ENCODE results near the gene IGSF3. TPM values are rescaled to one million over a fixed set of nuclear protein-coding genes. Genes with fewer than 3 reads are reported as not detected.
"Not testable (repeated sequence)": the region's sequence is repeated elsewhere in the genome, so short reads cannot be mapped to it uniquely, and the experiment has no call there.

Gene IGSF3
- total and polyA plus RNA-seq, 7 donors: 0.34 to 1.2 (median 0.49) TPM

GRCh38 chr1:116598420-116599036 lies 69.0 kb downstream of the IGSF3 start:
- WGBS, 3 donors: 78 to 86% (median 79%) methylated on average over 11 of the region's 11 CpGs
- DNase-seq; H3K27me3 ChIP-seq (ENCODE audit: insufficient read depth in 3 of 3, low read length in 2 of 3); intact Hi-C loops (cut with DNase I); H3K4me3 ChIP-seq; H3K4me1 ChIP-seq; ATAC-seq; H3K36me3 ChIP-seq (ENCODE audit: insufficient read depth in 1 of 2, low read depth in 1 of 2); H3K27ac ChIP-seq; H3K9me3 ChIP-seq: not testable (repeated sequence)

- DNase-seq; H3K27ac ChIP-seq; H3K4me1 ChIP-seq; H3K4me3 ChIP-seq; H3K27me3 ChIP-seq (ENCODE audit: insufficient read depth in 3 of 3, low read length in 2 of 3); H3K36me3 ChIP-seq (ENCODE audit: insufficient read depth in 1 of 2, low read depth in 1 of 2); ATAC-seq; H3K9me3 ChIP-seq; intact Hi-C loops (cut with DNase I): not testable (repeated sequence)
- 66 to 100% (median 81%) methylated on average over 2 of the region's 2 CpGs for WGBS, 3 donors
These were observed 70.1 kb downstream of the IGSF3 start for GRCh38 chr1:116597388-116597787.

GRCh38 chr1:116596742-116597307 lies 70.7 kb downstream of the IGSF3 start:
- H3K4me3 ChIP-seq; ATAC-seq; H3K27me3 ChIP-seq (ENCODE audit: insufficient read depth in 3 of 3, low read length in 2 of 3); H3K36me3 ChIP-seq (ENCODE audit: insufficient read depth in 1 of 2, low read depth in 1 of 2); H3K9me3 ChIP-seq; DNase-seq; H3K4me1 ChIP-seq; H3K27ac ChIP-seq: not testable (repeated sequence)
- intact Hi-C loops (cut with DNase I): loop anchor here in 1 of 2 donors (1.0 kb wide), 1 partner anchor 23 kb away; no protein-coding TSS in a partner anchor
- 82 to 90% (median 82%) methylated on average over 5 of the region's 5 CpGs for WGBS, 3 donors

GRCh38 chr1:116595946-116596741 lies 71.4 kb downstream of the IGSF3 start:
- not testable (repeated sequence) for H3K36me3 ChIP-seq (ENCODE audit: insufficient read depth in 1 of 2, low read depth in 1 of 2); H3K9me3 ChIP-seq; H3K27ac ChIP-seq; DNase-seq; H3K4me1 ChIP-seq; H3K27me3 ChIP-seq (ENCODE audit: insufficient read depth in 3 of 3, low read length in 2 of 3); H3K4me3 ChIP-seq
- TF ChIP-seq CTCF (IDR thresholded peaks at IDR 0.05): peak; percentile 61
- peak in 3 of 4 donors; percentile 56 to 89 (median 70) for ATAC-seq
- WGBS, 3 donors: 21 to 31% (median 23%) methylated on average over 8 of the region's 8 CpGs
- intact Hi-C loops (cut with DNase I): loop anchor here in 1 of 2 donors (1.0 kb wide), 1 partner anchor 22 kb away; no protein-coding TSS in a partner anchor

- ATAC-seq: peak in 1 of 4 donors; percentile 53
- H3K4me3 ChIP-seq; H3K36me3 ChIP-seq (ENCODE audit: insufficient read depth in 1 of 2, low read depth in 1 of 2); H3K9me3 ChIP-seq; H3K27me3 ChIP-seq (ENCODE audit: insufficient read depth in 3 of 3, low read length in 2 of 3); H3K4me1 ChIP-seq; H3K27ac ChIP-seq; DNase-seq; intact Hi-C loops (cut with DNase I): not testable (repeated sequence)
- TF ChIP-seq CTCF (IDR thresholded peaks at IDR 0.05): peak; percentile 28
- WGBS, 3 donors: 70 to 83% (median 72%) methylated on average over 4 of the region's 4 CpGs
These were observed 72.3 kb downstream of the IGSF3 start for GRCh38 chr1:116595065-116595840.

- intact Hi-C loops (cut with DNase I); H3K27me3 ChIP-seq (ENCODE audit: insufficient read depth in 3 of 3, low read length in 2 of 3); H3K9me3 ChIP-seq; H3K36me3 ChIP-seq (ENCODE audit: insufficient read depth in 1 of 2, low read depth in 1 of 2); H3K4me3 ChIP-seq; ATAC-seq; H3K27ac ChIP-seq; H3K4me1 ChIP-seq; DNase-seq: not testable (repeated sequence)
- 83 to 93% (median 90%) methylated on average over 3 of the region's 3 CpGs for WGBS, 3 donors
These were observed 73.6 kb downstream of the IGSF3 start for GRCh38 chr1:116593977-116594376.

GRCh38 chr1:116593401-116593800 lies 74.1 kb downstream of the IGSF3 start:
- 69 to 88% (median 83%) methylated on average over 3 to 5 of the region's 5 CpGs for WGBS, 3 donors
- not testable (repeated sequence) for ATAC-seq

GRCh38 chr1:116591951-116592605 lies 75.5 kb downstream of the IGSF3 start:
- ATAC-seq; H3K27ac ChIP-seq; H3K27me3 ChIP-seq (ENCODE audit: insufficient read depth in 3 of 3, low read length in 2 of 3); H3K4me1 ChIP-seq; DNase-seq; H3K9me3 ChIP-seq; H3K36me3 ChIP-seq (ENCODE audit: insufficient read depth in 1 of 2, low read depth in 1 of 2); intact Hi-C loops (cut with DNase I); H3K4me3 ChIP-seq: not testable (repeated sequence)
- WGBS, 3 donors: 81 to 86% (median 85%) methylated on average over 7 of the region's 7 CpGs

More at GRCh38 chr1:116593401-116593800, 74.1 kb downstream of the IGSF3 start:
- H3K27ac ChIP-seq; H3K9me3 ChIP-seq; H3K27me3 ChIP-seq (ENCODE audit: insufficient read depth in 3 of 3, low read length in 2 of 3); intact Hi-C loops (cut with DNase I); H3K4me3 ChIP-seq; H3K36me3 ChIP-seq (ENCODE audit: insufficient read depth in 1 of 2, low read depth in 1 of 2); DNase-seq; H3K4me1 ChIP-seq: not testable (repeated sequence)

Data from psoas muscle (tissue), 8 donors.